ENCODE results near the gene SLC18A2.

- TF ChIP-seq EP300 (IDR thresholded peaks at IDR 0.05; ENCODE audit: low read depth), result no peak
- TF ChIP-seq POLR2AphosphoS5 (IDR thresholded peaks at IDR 0.05), result no peak
Measured at GRCh38 chr10:117262903-117263293, 22.0 kb downstream of the SLC18A2 start.

Measured in transverse colon (tissue), 3 donors.